GM19438 (cell line): Measurements from ENCODE around the gene CTBP2.
"Not testable (repeated sequence)": the region's sequence is repeated elsewhere in the genome, so short reads cannot be mapped to it uniquely, and the experiment has no call there.

ENCODE experiments used
- ATAC-seq: cut with Tn5 transposase; IDR thresholded peaks from one replicate; pipeline ENCODE4 v1.9.1; 2021; ENCODE audit warnings: low read depth; ENCODE audit not compliant: unreplicated experiment

Gene CTBP2

GRCh38 chr10:124992462-124993344, 167.7 kb downstream of the CTBP2 start:
- ATAC-seq, result no peak

DNA sequence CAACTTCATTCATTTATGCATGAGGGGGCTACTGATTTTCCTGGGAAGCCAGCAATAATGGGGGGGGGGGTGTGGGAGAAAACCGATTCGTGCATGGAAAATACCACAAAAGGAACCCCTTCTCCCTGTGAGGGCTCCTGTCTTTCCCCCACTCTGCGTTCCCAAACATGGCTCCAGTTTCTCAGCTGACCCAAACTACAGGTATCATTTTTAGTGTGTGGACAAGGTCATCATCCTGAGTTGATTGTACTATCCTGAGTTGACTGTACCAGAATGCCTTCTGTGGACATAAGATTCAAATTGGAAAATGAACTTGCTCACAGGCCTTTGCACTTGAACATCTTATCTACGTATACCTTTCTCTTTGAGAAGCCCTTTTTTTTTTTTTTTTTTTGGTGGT, 168.5 kb downstream of the CTBP2 start:
- no peak for ATAC-seq

- no peak for ATAC-seq
Measured at GRCh38 chr10:124990671-124991625, 169.4 kb downstream of the CTBP2 start.

- ATAC-seq, result no peak
Measured at GRCh38 chr10:124989526-124989925, 170.8 kb downstream of the CTBP2 start.

- not testable (repeated sequence) for ATAC-seq
Measured at GRCh38 chr10:124988753-124989152, 171.6 kb downstream of the CTBP2 start.

DNA sequence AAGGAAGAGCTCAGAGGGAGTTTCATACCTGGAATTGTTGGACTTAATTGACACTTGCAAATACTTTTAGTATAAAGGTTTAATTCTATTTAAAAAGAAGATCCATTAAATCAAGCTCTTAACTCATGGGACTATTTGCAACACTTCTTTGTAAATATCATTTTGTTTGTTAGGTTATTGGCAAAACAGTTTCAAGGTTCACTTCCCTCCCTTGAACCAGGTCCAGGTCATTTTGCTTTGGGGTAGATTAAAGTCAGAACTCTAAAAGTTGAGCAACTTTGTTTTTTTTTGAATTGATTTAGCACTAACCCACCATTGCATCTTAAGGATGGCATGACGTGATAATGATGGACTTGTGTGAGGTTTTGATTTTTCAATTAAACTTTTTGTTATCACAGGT, 172.6 kb downstream of the CTBP2 start:
- no peak for ATAC-seq

DNA sequence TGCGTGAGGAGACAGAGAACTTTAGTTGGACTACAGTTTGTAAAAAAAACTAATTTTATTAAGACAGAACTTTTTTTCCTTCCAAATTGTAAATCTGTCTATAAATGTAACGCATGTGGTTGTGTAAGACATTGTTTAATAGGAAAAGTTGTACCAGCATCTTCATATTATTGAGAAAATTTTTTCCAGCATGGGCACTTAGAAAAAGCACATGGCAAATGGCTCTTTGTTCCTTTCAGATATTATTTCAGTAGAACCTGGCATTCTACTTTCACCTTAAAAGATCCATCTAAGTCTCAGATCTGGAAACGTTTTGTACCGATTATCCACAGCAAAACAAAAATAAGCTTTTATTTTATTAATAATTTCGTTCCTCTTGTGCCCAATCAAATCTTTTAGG, 175.2 kb downstream of the CTBP2 start:
- no peak for ATAC-seq

DNA sequence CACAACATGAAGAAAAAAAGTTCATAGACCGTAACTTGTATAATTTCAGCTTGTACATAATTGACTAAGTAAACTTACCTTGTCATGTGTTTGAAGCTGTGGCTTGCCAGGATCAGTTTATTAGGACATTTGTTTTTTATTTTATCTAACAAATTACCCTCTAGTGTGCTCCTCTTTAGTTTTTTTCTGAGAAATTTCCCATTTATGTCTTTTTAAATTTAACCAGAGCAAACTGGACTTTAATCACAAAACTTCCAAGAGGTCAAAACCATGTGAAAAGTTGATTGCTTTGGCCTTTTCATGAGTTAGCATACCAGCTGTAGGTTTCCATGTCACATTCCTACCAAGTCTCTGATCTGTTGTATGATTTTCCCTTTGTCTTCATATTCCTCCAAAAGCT, 176.0 kb downstream of the CTBP2 start:
- no peak for ATAC-seq

GRCh38 chr10:124983321-124983720, 177.0 kb downstream of the CTBP2 start:
- ATAC-seq, result no peak

GRCh38 chr10:124978376-124978725, 182.0 kb downstream of the CTBP2 start:
- no peak for ATAC-seq

DNA sequence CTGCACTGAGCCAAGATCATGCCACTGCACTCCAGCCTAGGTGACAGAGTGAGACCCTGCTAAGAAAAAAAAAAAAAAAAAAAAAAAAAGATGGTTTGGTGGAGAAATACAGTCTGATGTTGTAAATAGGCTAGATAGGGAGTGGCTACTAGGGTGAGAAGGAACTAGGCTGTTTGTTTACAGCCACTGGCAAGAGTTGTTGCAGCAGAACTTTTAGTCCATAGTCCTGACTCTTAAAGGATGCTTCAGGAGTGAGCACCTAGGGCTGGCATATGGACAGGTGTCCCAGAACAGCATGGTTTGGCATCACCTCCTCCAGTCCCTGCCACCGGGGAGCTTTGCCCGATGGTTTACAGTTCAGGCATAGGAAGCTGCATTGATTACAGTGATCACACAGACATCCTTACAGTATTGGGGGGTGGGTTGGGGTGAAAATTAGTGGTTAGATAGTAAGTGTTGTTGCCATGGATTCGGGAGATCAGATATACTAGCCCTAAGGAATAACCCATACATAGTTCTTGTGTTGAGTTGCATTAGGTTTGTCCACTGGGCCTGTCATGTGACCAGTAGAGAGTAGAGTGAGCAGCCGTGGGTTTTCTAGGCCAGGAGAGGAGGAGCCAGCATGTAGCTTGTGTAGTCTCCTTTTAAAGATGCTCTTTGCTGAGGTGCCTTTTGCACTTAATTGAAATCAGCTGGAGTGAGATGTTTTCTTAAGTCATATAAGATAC, 182.6 kb downstream of the CTBP2 start:
- no peak for ATAC-seq

GRCh38 chr10:124977161-124977560, 183.2 kb downstream of the CTBP2 start:
- ATAC-seq, result no peak

- no peak for ATAC-seq
Measured at GRCh38 chr10:124975977-124976514, 184.3 kb downstream of the CTBP2 start.

GRCh38 chr10:124974131-124974530, 186.2 kb downstream of the CTBP2 start:
- ATAC-seq, result no peak

DNA sequence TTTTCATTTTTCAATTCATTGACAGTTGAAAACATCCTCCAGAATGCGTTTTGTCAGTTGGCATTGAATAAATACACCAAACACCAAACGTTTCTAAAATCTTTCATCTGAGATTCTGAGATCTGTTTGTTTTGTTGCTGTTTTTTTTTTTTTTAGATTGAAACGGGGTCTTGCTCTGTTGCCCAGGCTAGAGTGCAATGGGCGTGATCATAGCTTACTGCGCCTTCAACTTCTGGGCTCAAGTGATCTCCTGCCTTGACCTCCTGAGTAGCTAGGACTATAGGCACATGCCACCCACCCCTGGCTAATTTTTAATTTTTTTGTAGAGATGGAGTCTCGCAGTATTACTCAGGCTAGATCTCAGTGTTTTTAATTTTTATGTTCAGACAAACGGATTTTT, 187.7 kb downstream of the CTBP2 start:
- no peak for ATAC-seq

DNA sequence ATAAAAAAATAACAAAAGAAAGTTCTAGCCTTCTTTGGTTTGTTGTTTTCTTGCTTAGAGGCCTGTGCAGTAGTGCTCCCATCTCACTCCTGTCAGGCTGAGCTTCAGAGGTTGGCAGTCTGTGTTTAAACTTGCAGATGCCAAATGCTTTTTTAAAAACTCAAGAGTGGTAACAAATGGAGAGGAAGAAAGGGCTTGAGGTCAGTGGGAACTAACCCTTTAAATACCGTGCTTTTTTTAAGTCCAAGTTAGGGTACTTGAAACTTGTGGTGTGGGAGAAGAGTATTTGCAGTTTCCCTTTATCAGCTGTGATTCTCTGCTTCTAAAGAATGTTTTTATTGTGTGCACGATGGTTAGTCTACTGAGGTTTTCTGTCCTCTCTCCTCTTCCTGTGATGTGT, 189.1 kb downstream of the CTBP2 start:
- no peak for ATAC-seq

GRCh38 chr10:124967255-124967654, 193.1 kb downstream of the CTBP2 start:
- no peak for ATAC-seq

GRCh38 chr10:124966008-124966407, 194.4 kb downstream of the CTBP2 start:
- no peak for ATAC-seq

GRCh38 chr10:124963866-124964720, 196.3 kb downstream of the CTBP2 start:
- no peak for ATAC-seq

- ATAC-seq, result no peak
Measured at GRCh38 chr10:124962421-124962820, 197.9 kb downstream of the CTBP2 start.
